ENCODE measurements around the gene BCORL1.

GRCh38 chrX:130020661-130021324 lies 38.4 kb downstream of the BCORL1 start:
- no peak for TF ChIP-seq CTCF (conservative IDR thresholded peaks at IDR 0.05)
- TF ChIP-seq EZH2 (IDR thresholded peaks at IDR 0.05; ENCODE audit: low read depth), result no peak
